GM03348 (cell line): ENCODE measurements around the gene LRRFIP2.
"Not testable (repeated sequence)": the region's sequence is repeated elsewhere in the genome, so short reads cannot be mapped to it uniquely, and the experiment has no call there.

Source experiments
- DNase-seq: peaks from one replicate; pipeline ENCODE4 v3.0.0; 2012; ENCODE audit warnings: low spot score

The LRRFIP2 gene

GRCh38 chr3:37174532-37175126, at the start of gene LRRFIP2:
Gene LRRFIP2, minus strand, starts transcription at chr3:37174582. Its CDS starts 25,599 bp downstream, at chr3:37148983.
- DNase-seq = peak; percentile 52

- no peak for DNase-seq
These were observed 49.2 kb upstream of the LRRFIP2 start for GRCh38 chr3:37223576-37223975.

GRCh38 chr3:37223141-37223558, 48.8 kb upstream of the LRRFIP2 start:
- DNase-seq = no peak

- DNase-seq = not testable (repeated sequence)
These were observed 48.2 kb upstream of the LRRFIP2 start for GRCh38 chr3:37222542-37222941.

- peak; percentile 62 for DNase-seq
These were observed 47.0 kb upstream of the LRRFIP2 start for GRCh38 chr3:37221407-37221806.

- no peak for DNase-seq
These were observed 44.9 kb upstream of the LRRFIP2 start for GRCh38 chr3:37219266-37219665.

GRCh38 chr3:37218206-37218605, 43.8 kb upstream of the LRRFIP2 start:
- no peak for DNase-seq

GRCh38 chr3:37217098-37217849, 42.9 kb upstream of the LRRFIP2 start:
- no peak for DNase-seq

- DNase-seq = no peak
These were observed 42.3 kb upstream of the LRRFIP2 start for GRCh38 chr3:37216597-37217097.

- no peak for DNase-seq
These were observed 39.7 kb upstream of the LRRFIP2 start for GRCh38 chr3:37214076-37214475.

GRCh38 chr3:37210230-37210629, 35.8 kb upstream of the LRRFIP2 start:
- peak; percentile 18 for DNase-seq

- DNase-seq = not testable (repeated sequence)
These were observed 34.2 kb upstream of the LRRFIP2 start for GRCh38 chr3:37208576-37208975.

- DNase-seq = not testable (repeated sequence)
These were observed 33.6 kb upstream of the LRRFIP2 start for GRCh38 chr3:37208008-37208407.

GRCh38 chr3:37206041-37206440, 31.7 kb upstream of the LRRFIP2 start:
- DNase-seq = peak; percentile 50

- DNase-seq = no peak
These were observed 29.9 kb upstream of the LRRFIP2 start for GRCh38 chr3:37204314-37204713.

GRCh38 chr3:37202035-37202434, 27.7 kb upstream of the LRRFIP2 start:
- no peak for DNase-seq

- DNase-seq = no peak
These were observed 25.8 kb upstream of the LRRFIP2 start for GRCh38 chr3:37200141-37200540.

- no peak for DNase-seq
These were observed 24.6 kb upstream of the LRRFIP2 start for GRCh38 chr3:37198996-37199395.

- DNase-seq = no peak
These were observed 24.2 kb upstream of the LRRFIP2 start for GRCh38 chr3:37198547-37198946.

GRCh38 chr3:37197810-37198371, 23.5 kb upstream of the LRRFIP2 start:
- peak; percentile 44 for DNase-seq

- DNase-seq = no peak
These were observed 20.2 kb upstream of the LRRFIP2 start for GRCh38 chr3:37194533-37194932.

- no peak for DNase-seq
These were observed 16.3 kb upstream of the LRRFIP2 start for GRCh38 chr3:37190667-37191066.

GRCh38 chr3:37189109-37189508, 14.7 kb upstream of the LRRFIP2 start:
- no peak for DNase-seq
